Activated T-cell treated with anti-CD3 and anti-CD28 coated beads for 24 hours (primary cell): ENCODE measurements around the gene TMEM181.
"Not testable (repeated sequence)": the region's sequence is repeated elsewhere in the genome, so short reads cannot be mapped to it uniquely, and the experiment has no call there.

Experiments used
- DNase-seq: peaks from one replicate; pipeline ENCODE4 v3.0.0-alpha.2; 2020; ENCODE audit warnings: low read depth

TMEM181 gene

GRCh38 chr6:158660333-158660754 lies 100.5 kb downstream of the TMEM181 start:
- DNase-seq: no peak

GRCh38 chr6:158661156-158661685 lies 101.3 kb downstream of the TMEM181 start:
- no peak for DNase-seq

GRCh38 chr6:158662607-158662953 lies 102.7 kb downstream of the TMEM181 start:
- DNase-seq: no peak

- DNase-seq: no peak
Measured at GRCh38 chr6:158662954-158663624, 103.2 kb downstream of the TMEM181 start.

- DNase-seq: no peak
Measured at GRCh38 chr6:158663625-158664165, 103.8 kb downstream of the TMEM181 start.

GRCh38 chr6:158665332-158665731 lies 105.4 kb downstream of the TMEM181 start:
- no peak for DNase-seq

DNA sequence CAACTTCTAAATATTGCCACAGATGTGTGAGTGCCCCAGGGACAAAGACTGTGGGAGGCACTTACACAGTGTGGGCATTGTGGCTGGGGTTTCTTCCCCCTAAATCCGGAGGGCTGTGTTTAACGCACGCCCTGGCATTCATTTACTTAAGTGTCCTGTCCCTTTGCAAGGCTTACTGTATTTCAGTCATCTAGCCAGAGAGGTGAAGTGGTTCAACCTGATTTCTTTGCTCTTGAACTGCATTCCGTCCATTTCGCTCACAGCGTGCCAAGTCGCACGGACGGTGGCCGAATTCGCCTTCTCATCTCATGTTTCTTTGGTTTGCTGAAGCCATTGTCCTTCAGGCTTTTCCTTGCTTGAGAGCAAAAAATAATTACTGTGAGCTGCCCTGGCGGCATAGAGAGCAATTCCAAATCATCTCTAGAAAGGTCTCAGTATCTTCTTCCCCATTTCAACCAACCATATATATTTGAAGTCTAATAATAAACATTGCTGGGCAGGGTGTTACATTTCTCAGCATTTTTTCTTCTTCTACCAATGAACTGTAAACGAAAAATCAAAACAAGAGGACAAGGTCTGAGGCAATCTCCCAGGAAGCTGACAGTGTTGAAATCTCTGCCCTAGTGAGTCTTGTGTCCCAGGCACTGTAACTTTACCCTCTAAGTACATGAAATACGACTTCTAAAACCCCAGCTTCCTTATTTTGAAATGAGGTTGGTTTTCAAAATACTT lies 106.9 kb downstream of the TMEM181 start:
- no peak for DNase-seq

DNA sequence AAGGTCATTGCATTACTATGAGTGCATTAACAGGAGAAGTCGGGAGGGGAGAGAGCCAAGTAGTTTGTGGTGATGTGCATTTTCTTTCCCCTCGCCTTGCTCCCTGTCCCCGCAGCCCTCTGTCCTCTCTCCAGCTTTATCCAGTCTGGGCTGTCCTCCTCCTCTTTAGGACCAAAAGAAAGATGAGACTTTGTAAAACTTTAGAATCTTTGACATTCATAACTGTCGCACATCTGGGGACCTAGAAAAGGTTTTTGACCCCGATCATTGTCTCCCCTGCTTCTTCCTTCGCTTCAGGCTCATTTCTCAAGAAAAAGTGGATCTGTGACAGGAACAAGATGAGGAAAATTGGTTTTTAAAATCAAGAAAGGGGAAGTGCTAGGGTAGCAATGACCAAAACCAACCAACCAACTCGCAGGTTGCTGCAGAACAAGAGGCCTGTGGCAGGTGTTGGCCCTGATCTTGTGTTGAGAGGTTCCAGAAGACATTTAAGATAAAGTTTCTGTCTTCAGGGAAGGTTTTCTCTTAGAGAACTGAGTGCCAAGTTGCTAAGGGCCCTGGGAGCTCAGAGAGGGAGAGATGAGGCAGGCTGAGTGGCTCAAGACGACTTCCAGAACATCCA lies 107.6 kb downstream of the TMEM181 start:
- no peak for DNase-seq

- DNase-seq: no peak
Measured at GRCh38 chr6:158668707-158669103, 108.8 kb downstream of the TMEM181 start.

DNA sequence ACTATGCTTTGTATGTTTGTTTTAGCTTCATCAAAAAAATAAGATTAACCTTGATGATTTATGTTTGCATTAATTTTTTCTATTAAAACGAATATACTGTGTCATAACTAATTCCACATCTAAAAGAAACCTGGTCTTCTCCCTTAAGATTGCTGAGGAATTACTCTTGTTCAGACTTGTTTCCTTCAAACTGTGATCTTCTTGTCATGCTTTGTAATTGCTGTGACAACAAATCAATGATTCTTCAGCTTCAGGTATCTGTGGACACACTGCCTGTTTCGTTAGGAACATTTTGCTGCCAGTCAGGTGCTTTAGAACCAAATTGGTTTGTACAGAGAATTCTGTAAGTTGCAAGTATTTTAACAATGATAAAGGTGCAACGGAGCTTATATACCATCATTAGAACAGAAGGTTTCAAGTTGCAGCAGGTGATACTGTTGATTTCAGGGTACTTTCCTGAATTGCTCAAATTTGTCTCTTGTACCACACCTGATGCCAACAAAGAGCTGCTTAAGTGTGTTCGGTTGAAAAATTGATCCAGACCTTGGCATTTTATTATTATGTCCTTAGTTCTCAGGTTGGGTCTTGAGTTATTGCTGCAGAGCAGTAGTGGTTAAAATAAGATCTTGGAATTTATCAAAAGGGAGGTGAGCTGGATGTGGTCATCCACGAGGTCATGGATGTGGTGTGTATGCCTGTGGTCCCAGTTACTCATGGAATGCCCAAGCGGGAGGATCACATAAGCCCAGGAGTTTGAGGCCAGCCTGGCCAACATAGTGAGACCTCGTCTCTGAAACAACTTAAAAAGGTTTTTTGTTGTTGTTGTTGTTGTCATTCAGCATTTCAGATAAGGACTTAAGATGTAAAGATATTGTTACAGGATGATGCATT lies 109.5 kb downstream of the TMEM181 start:
- DNase-seq: no peak

- not testable (repeated sequence) for DNase-seq
Measured at GRCh38 chr6:158672119-158672518, 112.2 kb downstream of the TMEM181 start.

GRCh38 chr6:158672726-158673125 lies 112.8 kb downstream of the TMEM181 start:
- no peak for DNase-seq

DNA sequence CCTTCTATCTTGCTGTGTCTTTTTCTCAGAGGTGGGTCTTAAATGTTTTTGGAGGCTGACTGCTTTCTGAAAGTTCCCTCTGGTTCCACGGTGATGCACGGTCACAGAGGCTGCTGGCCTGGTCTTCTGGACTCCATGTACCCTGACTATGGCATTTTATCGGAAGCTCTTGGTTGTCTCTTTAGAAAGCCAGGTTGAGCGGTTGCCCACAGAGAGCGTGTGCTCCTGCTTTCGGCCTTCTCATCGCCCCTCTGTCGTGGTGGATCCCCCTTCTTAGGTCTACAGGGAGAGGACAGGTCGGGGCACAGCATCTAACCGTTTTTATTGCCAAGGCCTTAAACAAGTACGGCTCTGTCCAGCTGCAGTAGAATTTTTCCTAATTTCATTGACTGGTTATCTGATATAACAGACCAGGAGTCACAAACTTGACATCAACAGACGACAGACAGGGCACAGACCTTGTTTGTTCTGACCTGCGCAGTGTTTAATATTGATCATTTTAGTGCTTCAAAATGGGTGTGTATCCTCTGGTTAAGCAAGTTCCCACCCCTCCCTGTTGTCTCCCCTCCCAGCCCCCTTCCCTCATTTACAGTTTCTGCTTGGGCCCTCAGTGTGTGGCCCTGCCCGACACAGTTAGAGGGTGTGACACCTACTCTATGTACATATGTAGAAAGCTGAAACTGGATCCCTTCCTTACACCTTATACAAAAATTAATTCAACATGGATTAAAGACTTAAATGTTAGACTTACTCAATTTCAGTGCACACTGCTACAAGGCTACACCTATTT lies 114.6 kb downstream of the TMEM181 start:
- DNase-seq: no peak

GRCh38 chr6:158677094-158677493 lies 117.2 kb downstream of the TMEM181 start:
- not testable (repeated sequence) for DNase-seq

DNA sequence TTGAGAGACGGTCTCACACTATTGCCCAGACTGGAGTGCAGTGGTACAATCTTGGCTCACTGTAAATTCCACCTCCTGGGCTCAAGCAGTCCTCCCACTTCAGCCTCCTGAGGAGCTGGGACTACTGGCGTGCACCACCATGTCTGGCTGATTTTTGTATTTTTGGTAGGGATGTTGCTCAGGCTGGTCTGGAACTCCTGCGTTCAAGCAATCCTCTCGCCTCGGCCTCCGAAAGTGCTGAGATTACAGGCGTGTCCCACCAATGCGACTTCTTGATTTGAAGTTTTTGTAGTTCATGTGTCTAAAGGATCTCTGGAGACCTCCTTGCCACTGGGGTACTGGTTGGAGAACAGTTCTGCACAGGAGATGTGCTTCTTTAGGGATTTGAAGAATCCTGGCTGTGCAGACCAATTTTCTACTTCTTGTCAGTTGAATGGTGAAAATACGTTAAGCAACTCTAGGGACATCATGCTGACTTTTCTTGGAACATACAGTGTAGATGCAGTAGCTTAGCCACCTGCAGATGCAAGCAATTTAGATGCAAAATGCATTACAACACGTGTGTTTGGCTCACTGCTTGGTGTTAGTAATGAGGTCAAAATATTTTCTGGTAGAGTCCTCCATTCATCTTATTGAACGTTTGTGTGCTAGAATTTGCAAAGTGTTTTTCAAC lies 118.2 kb downstream of the TMEM181 start:
- no peak for DNase-seq

GRCh38 chr6:158680015-158680414 lies 120.1 kb downstream of the TMEM181 start:
- DNase-seq: no peak

DNA sequence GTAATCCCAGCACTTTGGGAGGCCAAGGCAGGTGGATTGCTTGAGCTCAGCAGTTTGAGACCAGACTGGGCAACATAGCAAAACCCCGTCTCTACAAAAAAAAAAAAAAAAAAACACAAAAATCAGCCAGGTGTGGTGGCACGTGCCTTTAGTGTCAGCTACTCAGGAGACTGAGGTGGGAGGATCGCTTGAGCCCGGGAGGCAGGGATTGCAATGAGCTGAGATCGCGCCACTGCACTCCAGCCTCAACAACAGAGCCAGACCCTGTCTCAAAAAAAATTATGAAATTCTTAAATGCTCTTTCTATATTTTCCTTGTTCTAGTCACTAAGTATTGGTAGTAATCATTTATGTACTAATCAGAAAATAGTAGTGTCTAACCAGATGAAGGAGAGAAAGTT lies 120.6 kb downstream of the TMEM181 start:
- no peak for DNase-seq

GRCh38 chr6:158684311-158684710 lies 124.4 kb downstream of the TMEM181 start:
- no peak for DNase-seq

DNA sequence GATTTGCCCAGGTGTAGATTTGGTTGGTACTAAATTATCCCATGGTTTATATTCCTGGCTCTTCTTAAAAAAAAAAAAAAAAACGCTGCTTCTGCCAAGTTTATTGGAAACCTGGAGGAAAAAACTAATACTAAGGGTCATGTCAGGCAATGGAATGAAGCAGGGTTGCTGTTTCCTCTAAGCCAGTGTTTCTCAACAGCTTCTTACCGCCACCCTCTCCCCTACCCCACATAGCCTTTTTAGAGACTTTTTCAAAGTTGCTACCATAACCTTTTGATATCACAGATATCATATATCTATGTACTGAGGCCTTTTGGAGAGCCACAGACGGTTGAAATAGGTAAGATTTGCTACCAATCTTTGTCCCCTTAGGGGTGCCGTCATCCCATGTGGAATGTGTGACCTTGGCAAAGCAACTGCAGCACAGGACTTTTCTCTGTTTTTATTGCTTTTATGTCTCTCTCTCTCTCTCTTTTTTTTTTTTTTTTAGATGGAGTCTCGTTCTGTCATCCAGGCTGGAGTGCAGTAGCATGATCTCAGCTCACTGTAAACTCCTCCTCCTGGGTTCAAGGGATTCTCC lies 124.9 kb downstream of the TMEM181 start:
- no peak for DNase-seq
